K562 (cell line): Measurements from ENCODE around the gene EFCC1.

Source experiments
- ARID1B ChIP-seq: fragments of 450-650 bp; IDR thresholded peaks from 2 replicates; pipeline ENCODE4 v1.6.1; 2016; ENCODE audit warnings: antibody characterized with exemption, mild to moderate bottlenecking, inconsistent platforms
- DPF2 ChIP-seq: fragments of 450-650 bp; IDR thresholded peaks from 2 replicates; pipeline ENCODE4 v1.6.1; 2016
- GABPA ChIP-seq: fragments of 200-800 bp; sonication (Bioruptor generic); conservative IDR thresholded peaks from 2 replicates; pipeline ENCODE4 v1.6.1; 2016; ENCODE audit warnings: low read depth, missing genetic modification characterization, missing compliant biosample characterization
- NFYB ChIP-seq: IDR thresholded peaks from 2 replicates; pipeline ENCODE4 v1.6.1; 2011; ENCODE audit warnings: mild to moderate bottlenecking, moderate library complexity; ENCODE audit not compliant: insufficient read length; ENCODE audit errors: extremely low read depth
- RAD21 ChIP-seq, 2 experiments: fragments of 250-450 bp in 1 of 2; fragments of 450-650 bp in 1 of 2; sonication (Bioruptor Pico) in 1 of 2; formaldehyde crosslinking in 1 of 2; IDR thresholded peaks in 1 of 2; conservative IDR thresholded peaks in 1 of 2; 2 replicates each; pipeline versions ENCODE4 v1.4.0 to v1.8.0; 2020 to 2022; ENCODE audit warnings: mild to moderate bottlenecking in 2 of 2, moderate library complexity in 1 of 2
- RBBP5 ChIP-seq: fragments of 200-600 bp; sonication (generic); IDR thresholded peaks from 2 replicates; pipeline ENCODE4 v1.6.1; 2012; ENCODE audit warnings: borderline replicate concordance, mild to moderate bottlenecking, low read length, control low read depth, inconsistent platforms; ENCODE audit not compliant: insufficient read depth, poor library complexity, severe bottlenecking
- SMARCE1 ChIP-seq: fragments of 450-650 bp; IDR thresholded peaks from 2 replicates; pipeline ENCODE4 v1.7.1; 2016; ENCODE audit warnings: mild to moderate bottlenecking
- SP1 ChIP-seq: sonication (generic); formaldehyde crosslinking; IDR thresholded peaks from 2 replicates; pipeline ENCODE4 v1.8.1; 2022; ENCODE audit warnings: mild to moderate bottlenecking, missing genetic modification reagents
- SP2 ChIP-seq: IDR thresholded peaks from 2 replicates; pipeline ENCODE4 v1.6.1; 2011; ENCODE audit warnings: mild to moderate bottlenecking, low read depth, low read length, moderate library complexity; ENCODE audit not compliant: poor library complexity, severe bottlenecking; ENCODE audit errors: extremely low read depth
- TAF1 ChIP-seq: IDR thresholded peaks from 2 replicates; pipeline ENCODE4 v1.6.1; 2011; ENCODE audit warnings: mild to moderate bottlenecking, low read length, moderate library complexity; ENCODE audit not compliant: insufficient read depth, control insufficient read depth, severe bottlenecking; ENCODE audit errors: extremely low read depth
- ZNF41 ChIP-seq: fragments of 250-450 bp; sonication (Bioruptor Pico); conservative IDR thresholded peaks from 2 replicates; pipeline ENCODE4 v1.4.0; 2020; ENCODE audit warnings: mild to moderate bottlenecking
- ZZZ3 ChIP-seq: fragments of 450-650 bp; IDR thresholded peaks from 2 replicates; pipeline ENCODE4 v1.6.1; 2016; ENCODE audit warnings: antibody characterized with exemption, mild to moderate bottlenecking, moderate library complexity
- TF ChIP-seq, protein P1 (sequence below), 3 experiments: IDR thresholded peaks in 2 of 3; conservative IDR thresholded peaks in 1 of 3; 2 replicates each; pipeline ENCODE4 v1.5.1; 2011 to 2012; ENCODE audit warnings: low read length in 3 of 3, mild to moderate bottlenecking in 3 of 3, control low read depth in 2 of 3, improper control_type of control experiment in 1 of 3, inconsistent platforms in 1 of 3, low read depth in 1 of 3, mixed read lengths in 1 of 3, moderate library complexity in 1 of 3; ENCODE audit not compliant: insufficient read depth in 2 of 3
- TF ChIP-seq, protein P2 (sequence below), 2 experiments: IDR thresholded peaks; 2 replicates each; pipeline ENCODE4 v1.6.1; 2011; ENCODE audit warnings: borderline replicate concordance in 1 of 2, control low read depth in 1 of 2, low read depth in 1 of 2, low read length in 1 of 2, mild to moderate bottlenecking in 1 of 2, mixed read lengths in 1 of 2, moderate library complexity in 1 of 2; ENCODE audit not compliant: insufficient read depth in 1 of 2, insufficient read length in 1 of 2, poor library complexity in 1 of 2, severe bottlenecking in 1 of 2; ENCODE audit errors: extremely low read depth in 1 of 2

DNA sequence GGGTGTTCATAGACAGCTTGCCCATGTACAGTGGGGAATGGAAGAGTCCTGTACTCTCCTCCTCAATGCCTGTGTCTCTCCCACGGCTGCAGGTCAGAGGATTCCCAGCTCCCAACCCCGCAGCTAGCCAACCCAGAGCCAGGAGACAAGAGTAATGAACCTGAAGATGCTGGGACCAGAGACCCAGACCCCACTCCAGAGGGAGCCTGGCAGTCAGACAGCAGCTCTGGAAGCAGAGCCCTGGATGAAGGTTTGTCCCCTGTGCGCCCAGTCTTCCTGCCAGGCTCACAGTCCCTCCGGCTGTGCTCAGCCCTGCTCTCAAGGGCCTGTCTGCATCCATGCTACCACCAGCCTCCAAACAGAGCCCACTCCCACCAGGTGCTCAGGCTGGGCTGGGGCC lies 29.5 kb downstream of the EFCC1 start:
- no peak for TF ChIP-seq SP1 (CRISPR knock-in tag)
- TF ChIP-seq, protein P1, sequence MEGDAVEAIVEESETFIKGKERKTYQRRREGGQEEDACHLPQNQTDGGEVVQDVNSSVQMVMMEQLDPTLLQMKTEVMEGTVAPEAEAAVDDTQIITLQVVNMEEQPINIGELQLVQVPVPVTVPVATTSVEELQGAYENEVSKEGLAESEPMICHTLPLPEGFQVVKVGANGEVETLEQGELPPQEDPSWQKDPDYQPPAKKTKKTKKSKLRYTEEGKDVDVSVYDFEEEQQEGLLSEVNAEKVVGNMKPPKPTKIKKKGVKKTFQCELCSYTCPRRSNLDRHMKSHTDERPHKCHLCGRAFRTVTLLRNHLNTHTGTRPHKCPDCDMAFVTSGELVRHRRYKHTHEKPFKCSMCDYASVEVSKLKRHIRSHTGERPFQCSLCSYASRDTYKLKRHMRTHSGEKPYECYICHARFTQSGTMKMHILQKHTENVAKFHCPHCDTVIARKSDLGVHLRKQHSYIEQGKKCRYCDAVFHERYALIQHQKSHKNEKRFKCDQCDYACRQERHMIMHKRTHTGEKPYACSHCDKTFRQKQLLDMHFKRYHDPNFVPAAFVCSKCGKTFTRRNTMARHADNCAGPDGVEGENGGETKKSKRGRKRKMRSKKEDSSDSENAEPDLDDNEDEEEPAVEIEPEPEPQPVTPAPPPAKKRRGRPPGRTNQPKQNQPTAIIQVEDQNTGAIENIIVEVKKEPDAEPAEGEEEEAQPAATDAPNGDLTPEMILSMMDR (IDR thresholded peaks at IDR 0.05 in 2 of 3, conservative IDR thresholded peaks at IDR 0.05 in 1 of 3; ENCODE audit: insufficient read depth in 2 of 3, low read depth in 1 of 3, low read length in 3 of 3): no peak
- TF ChIP-seq, protein P2, sequence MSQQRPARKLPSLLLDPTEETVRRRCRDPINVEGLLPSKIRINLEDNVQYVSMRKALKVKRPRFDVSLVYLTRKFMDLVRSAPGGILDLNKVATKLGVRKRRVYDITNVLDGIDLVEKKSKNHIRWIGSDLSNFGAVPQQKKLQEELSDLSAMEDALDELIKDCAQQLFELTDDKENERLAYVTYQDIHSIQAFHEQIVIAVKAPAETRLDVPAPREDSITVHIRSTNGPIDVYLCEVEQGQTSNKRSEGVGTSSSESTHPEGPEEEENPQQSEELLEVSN (IDR thresholded peaks at IDR 0.05; ENCODE audit: borderline replicate concordance in 1 of 2, extremely low read depth in 1 of 2, insufficient read depth in 1 of 2, insufficient read length in 1 of 2, low read depth in 1 of 2, low read length in 1 of 2, poor library complexity in 1 of 2, severe bottlenecking in 1 of 2): no peak
- TF ChIP-seq DPF2: no peak
- no peak for TF ChIP-seq ARID1B
- no peak for TF ChIP-seq NFYB
- no peak for TF ChIP-seq RBBP5
- TF ChIP-seq TAF1: no peak
- no peak for TF ChIP-seq SP2
- TF ChIP-seq SMARCE1: no peak
- no peak for TF ChIP-seq ZZZ3
- no peak for TF ChIP-seq GABPA (tag)
- no peak for TF ChIP-seq RAD21 (CRISPR knock-in tag; conservative IDR thresholded peaks at IDR 0.05 in 1 of 2, IDR thresholded peaks at IDR 0.05 in 1 of 2)
- TF ChIP-seq ZNF41 (CRISPR knock-in tag): no peak
